GM18520 (cell line): Measurements from ENCODE around the gene SOD2.
"Not testable (repeated sequence)": the region's sequence is repeated elsewhere in the genome, so short reads cannot be mapped to it uniquely, and the experiment has no call there.

ENCODE experiments used
- ATAC-seq: cut with Tn5 transposase; IDR thresholded peaks from one replicate; pipeline ENCODE4 v1.9.1; 2021; ENCODE audit not compliant: unreplicated experiment

Gene SOD2

DNA sequence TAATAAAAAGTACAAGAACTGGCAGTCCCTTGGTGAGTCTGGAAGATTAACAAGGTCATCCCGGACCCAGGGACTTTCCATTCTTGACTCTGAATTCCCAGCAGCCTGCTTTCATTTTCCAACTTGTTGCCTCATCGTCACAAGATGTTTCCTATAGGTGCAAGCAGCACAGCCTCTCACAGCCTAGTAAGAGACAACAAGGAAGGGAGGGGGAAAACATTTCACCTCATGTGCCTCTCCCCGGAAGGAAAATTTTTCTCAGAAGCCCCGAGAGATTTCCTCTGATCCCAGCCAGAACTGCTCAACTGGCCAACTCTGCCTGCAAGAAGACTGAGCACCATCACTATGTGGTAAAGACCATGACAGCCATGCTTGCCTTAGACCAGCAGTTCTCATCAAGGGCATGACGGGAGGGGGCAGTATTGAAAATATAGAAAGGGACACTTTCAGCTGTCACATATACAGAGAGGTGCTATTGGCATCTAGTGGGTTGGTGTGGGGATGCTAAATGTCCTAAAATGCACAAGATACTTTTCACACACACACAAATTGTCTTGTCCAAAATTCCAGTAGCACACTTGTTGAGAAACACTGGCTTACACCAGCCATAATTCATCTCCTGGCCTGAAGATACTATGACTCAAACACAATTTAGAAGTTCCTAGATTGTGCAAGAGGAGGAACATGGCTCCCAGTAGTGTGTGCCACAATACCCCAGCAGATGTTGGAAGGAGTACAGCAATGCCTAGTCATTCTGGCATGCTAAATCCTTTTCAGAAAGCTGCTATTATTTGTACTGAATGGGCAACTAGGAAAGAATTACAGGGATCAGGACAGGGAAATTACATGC lies 23.4 kb upstream of the SOD2 start:
- no peak for ATAC-seq

DNA sequence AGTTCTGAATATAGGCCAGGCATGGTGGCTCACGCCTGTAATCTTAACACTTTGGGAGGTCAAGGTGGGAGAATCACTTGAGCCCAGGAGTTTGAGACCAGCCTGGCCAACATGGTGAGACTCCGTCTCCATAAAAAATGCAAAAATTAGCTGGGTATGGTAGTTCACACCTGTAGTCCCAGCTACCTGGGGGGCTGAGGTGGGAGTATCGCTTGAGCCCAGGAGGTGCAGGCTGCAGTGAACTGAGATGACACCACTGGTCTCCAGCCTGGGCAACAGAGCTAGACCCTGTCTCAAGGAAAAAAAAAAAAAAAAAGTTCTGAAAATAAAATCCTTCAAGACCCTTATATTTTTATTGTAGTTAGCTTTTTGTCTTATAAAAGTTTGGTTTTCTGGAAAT lies 22.6 kb upstream of the SOD2 start:
- ATAC-seq = no peak

- ATAC-seq = no peak
Measured at GRCh38 chr6:159715166-159715565, 22.1 kb upstream of the SOD2 start.

DNA sequence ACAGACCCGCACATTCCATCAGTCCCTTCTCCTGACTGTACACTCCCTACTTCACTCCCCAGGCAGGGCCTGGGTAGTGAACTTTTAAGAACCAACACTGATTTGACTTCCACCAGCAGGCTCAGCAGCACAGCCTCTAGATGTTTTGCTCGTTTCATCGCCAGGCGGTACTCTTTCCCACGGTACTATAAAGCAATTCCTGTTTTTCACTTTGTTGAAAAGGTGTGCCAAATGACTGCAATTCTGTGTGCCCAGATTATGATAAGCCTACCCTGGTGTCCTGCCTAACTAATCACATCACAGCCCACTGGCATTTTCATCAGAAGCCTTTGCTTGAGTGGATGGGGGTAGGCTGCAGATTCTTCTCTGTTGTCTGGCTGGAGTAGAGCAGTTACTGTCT lies 21.4 kb upstream of the SOD2 start:
- no peak for ATAC-seq

DNA sequence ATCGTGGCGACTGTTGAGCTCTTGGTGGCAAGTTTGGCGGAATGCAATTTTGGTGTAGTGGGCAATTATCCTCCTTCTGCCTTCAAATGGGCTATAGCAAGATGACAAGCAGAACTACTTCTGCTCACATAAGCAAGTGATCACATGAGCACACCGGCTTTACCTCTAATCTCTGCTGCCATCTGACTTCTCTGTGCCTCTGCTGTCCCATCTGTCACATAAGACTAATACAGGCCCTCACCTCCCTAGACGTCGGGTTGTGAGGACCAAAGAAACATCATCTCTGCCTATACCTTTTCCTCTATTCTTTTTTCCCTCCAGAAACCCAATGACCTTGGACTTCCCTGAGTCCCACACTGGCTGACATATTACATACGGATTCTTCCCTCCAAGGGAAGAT lies 20.9 kb upstream of the SOD2 start:
- no peak for ATAC-seq

- ATAC-seq = not testable (repeated sequence)
Measured at GRCh38 chr6:159712389-159712788, 19.3 kb upstream of the SOD2 start.

DNA sequence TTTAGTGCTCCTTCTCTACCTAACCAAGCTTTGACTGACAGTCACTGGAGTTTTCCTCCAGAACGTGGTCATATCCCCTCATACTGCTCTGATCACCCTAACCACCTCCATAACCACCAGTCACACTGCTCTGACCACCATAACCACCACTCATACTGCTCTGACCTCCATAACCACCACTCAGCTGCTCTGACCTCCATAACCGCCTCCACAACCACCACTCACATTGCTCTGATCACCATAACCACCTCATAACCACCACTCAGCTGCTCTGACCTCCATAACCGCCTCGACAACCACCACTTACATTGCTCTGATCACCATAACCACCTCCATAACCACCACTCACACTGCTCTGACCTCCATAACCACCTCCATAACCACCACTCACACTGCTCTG lies 17.6 kb upstream of the SOD2 start:
- not testable (repeated sequence) for ATAC-seq

DNA sequence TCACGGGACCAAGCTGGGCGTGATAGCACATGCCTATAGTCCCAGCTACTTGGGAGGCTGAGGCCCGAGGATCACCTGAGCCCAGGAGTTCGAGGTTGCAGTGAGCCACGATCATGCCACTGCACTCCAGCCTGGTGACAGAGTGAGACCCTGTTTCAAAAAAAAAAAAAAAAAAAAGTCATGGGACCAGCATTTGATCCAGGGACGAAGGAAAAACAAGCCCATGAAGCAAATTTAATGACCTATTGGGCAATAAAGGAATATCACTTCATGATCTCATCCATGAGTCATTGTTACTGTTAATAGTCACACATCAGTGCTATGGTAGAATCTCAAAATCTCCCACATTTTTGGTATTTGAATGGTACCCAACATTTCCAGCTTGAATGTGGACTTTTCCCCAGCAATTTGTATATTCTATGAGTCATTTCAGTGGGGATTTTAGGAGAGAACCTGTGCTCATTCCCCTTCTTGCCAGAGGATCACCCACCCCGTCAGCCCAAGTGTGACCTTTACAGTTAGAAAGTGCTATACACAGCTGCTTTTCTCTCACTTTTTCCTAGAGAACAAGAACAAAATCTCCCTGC lies 8.5 kb upstream of the SOD2 start:
- no peak for ATAC-seq

DNA sequence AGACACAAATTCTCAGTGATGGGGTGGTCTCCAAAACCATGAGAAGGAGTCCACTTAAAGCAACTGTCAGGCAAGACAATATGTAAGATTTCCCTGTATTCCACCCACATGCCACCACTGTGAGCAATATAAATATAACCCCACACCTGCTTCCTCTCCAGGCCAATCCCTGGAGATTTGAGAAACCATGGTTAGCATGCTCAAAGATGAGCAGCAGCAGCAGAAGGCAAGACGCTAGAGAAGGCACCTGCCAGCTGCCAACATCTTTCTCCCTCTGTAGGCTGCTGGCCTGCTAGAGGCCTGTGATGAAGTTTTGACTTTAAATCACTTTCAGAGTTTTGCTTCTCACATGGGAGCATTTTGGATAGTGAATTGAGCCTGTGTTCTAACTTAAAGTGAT lies 7.9 kb upstream of the SOD2 start:
- no peak for ATAC-seq

GRCh38 chr6:159695984-159696383 lies 2.9 kb upstream of the SOD2 start:
- ATAC-seq = no peak

- ATAC-seq = no peak
Measured at GRCh38 chr6:159693894-159694545, 979 bp upstream of the SOD2 start.

DNA sequence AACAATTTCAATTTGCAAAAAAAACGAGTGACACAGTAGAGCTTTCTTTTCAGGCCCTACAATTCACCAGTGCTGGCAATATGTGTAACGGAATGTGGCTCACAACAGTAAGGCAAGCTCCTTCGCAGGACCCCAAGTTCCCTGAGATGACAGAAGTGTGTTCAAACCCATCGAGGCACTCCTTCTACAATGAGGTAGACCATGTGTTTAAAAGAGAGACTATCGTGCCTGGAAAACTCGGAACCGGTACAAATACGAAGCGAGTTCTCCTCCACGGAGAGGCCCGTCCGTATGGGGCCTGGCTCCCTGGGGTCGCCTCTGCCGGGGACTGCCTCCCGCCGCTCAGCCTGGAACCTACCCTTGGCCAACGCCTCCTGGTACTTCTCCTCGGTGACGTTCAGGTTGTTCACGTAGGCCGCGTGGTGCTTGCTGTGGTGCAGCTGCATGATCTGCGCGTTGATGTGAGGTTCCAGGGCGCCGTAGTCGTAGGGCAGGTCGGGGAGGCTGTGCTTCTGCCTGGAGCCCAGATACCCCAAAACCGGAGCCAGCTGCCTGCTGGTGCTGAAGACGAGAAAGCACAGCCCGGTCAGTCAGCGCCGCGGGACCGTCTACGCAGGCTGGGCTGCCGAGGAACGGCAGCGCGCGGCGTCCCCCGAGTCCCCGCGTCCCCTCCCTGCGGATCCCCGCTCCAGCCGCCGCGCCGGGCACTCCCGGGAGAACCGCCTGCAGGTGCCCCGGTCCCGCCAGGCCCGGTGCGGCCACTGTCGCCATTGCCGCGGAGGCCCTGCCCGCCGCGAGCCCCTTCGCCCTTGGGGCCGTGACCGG lies 526 bp downstream of the SOD2 start:
- peak; percentile 24 for ATAC-seq

DNA sequence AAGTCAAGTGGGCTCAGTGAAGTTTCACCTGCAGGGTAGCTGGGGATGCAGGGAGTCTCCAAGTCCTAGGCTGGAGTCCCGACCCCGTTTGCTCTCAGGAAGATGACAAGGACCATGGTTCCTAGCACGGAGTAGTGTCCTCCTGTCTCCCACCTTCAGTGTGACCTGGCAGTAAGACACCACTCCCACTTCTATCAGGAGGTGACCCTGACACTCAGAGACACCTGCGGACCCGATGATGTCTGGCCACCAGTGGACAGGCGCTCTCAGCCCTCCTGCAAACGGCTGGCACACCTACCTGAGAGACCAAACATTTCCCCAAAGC lies 1.1 kb downstream of the SOD2 start:
- no peak for ATAC-seq

GRCh38 chr6:159691133-159691962 lies 1.7 kb downstream of the SOD2 start:
- ATAC-seq = no peak

DNA sequence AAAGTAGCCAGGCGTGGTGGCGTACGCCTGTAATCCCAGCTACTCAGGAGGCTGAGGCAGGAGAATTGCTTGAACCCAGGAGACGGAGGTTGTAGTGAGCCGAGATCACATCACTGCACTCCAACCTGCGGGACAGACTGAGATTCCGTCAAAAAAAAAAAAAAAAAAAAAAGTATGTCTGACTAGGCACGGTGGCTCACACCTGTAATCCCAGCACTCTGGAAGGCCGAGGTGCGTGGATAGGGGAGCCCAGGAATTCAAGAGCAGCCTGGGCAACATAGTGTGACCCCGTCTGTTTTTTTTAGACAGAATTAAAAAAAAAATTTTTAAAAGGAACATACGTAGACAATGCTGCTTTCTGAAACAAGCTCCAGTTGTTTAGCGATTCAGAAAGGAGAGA lies 2.9 kb downstream of the SOD2 start:
- ATAC-seq = not testable (repeated sequence)

GRCh38 chr6:159689001-159689400 lies 4.0 kb downstream of the SOD2 start:
- ATAC-seq = no peak

DNA sequence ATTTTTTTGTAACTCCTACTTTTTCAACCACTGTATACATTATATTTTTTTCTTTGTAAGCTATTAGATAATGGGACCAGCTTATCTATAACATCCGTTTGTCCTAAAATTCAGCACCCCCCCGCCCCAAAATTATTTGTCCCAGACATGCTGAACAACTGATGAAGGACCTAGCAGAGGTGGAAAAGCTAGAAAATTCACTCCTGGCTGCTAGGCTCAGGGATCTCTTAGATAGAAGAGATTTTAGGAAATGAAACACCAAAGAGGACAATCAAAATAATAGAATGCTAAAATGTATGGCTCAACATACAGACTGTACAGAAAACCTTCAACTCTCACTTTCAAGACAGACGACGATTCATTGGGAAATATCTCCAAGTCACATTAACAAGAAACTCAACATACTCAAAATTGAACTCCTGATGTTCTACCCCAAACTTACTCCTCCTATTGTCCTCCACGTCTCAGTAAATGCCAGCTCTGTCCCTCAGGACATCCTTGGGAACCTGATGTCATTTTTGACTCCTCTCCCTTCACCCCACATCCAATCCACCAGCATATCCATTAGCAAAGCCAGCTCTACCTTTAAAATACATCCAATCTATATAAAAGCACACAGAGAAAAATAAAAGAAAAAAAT lies 4.7 kb downstream of the SOD2 start:
- no peak for ATAC-seq

- ATAC-seq = no peak
Measured at GRCh38 chr6:159687341-159687740, 5.7 kb downstream of the SOD2 start.

DNA sequence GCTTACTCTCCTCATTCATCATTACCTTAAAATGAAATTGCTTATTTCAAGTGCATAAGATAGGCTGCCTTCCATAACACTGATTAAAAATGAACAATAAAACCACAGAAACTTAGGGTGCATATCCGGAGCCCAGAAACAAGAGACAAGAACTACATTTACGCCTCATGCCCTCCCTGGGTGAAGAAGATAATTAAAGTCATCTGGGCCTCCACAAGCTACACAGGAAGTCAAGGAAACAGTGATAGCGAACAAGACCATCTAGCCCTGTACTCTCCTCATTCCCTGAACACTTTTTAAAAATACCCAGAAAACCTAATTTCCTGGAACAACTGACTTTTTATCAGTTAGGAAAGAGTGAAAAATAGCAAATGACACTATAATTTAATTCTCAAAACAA lies 6.3 kb downstream of the SOD2 start:
- ATAC-seq = no peak

- ATAC-seq = no peak
Measured at GRCh38 chr6:159686040-159686439, 7.0 kb downstream of the SOD2 start.
